HepG2 (cell line): ENCODE data around the gene PPP1R9B. TPM values are rescaled to one million over a fixed set of nuclear protein-coding genes. Genes with fewer than 3 reads are reported as not detected.

ENCODE experiments used
- ATAC-seq: fragments of 200-7000 bp; cut with Tn5 transposase; 3 replicates; pipeline ENCODE4 v1.9.1; 2020; ENCODE audit warnings: mild to moderate bottlenecking, moderate library complexity
- BruUV-seq: library from RNA; stranded (reverse); fragments of 400-500 nt; replicated peaks from 2 replicates; lab custom pipeline; 2021; lab: Mats Ljungman, UMichigan
- CTCF ChIA-PET: fragments of 300-600 bp; formaldehyde crosslinking; extraction: SDS; loops from one replicate; lab custom pipeline; 2021; ENCODE audit warnings: low total read pairs, inconsistent platforms, low intra/inter-chr PET ratio; lab: Yijun Ruan, JAX
- POLR2A ChIA-PET: fragments of 350-600 bp; sonication (Branson Sonifier 250); formaldehyde crosslinking; loops from one replicate; lab custom pipeline; 2020; ENCODE audit warnings: antibody characterized with exemption, inconsistent platforms; lab: Yijun Ruan, JAX
- DNase-seq: peaks from one replicate; pipeline ENCODE4 v3.0.0-alpha.2; 2015; ENCODE audit warnings: low spot score
- FAIRE-seq: peaks from 3 replicates; lab custom pipeline; 2011; peaks lifted over from hg19 to GRCh38; lab: Jason Lieb, UNC
- H2AFZ ChIP-seq: one replicate; pipeline ENCODE4 v1.6.1; 2011; ENCODE audit warnings: low read length, inconsistent platforms
- H3K27ac ChIP-seq: fragments of 300-600 bp; 3 replicates; pipeline ENCODE4 v1.8.0; 2011; ENCODE audit warnings: mixed run types, mild to moderate bottlenecking, mixed read lengths, low read length, inconsistent platforms; ENCODE audit not compliant: insufficient read depth; ENCODE audit errors: extremely low read length
- H3K27me3 ChIP-seq, 2 experiments: fragments of 200-600 bp in 1 of 2; 2 replicates in 1 of 2; 3 replicates in 1 of 2; pipeline versions ENCODE4 v1.6.0 to v1.8.0; 2011; ENCODE audit warnings: low read length in 2 of 2, mild to moderate bottlenecking in 2 of 2, moderate library complexity in 2 of 2, inconsistent platforms in 1 of 2; ENCODE audit not compliant: insufficient read depth in 2 of 2, control insufficient read depth in 1 of 2
- H3K36me3 ChIP-seq, 2 experiments: fragments of 200-600 bp in 1 of 2; replicated peaks in 1 of 2; 2 replicates in 1 of 2; 3 replicates in 1 of 2; pipeline versions ENCODE4 v1.5.1 to v1.8.0; 2011; ENCODE audit warnings: low read length in 2 of 2, inconsistent platforms in 1 of 2; ENCODE audit not compliant: insufficient read depth in 2 of 2, control insufficient read depth in 1 of 2
- H3K4me1 ChIP-seq: 2 replicates; pipeline ENCODE4 v1.5.1; 2012; ENCODE audit warnings: low read length, inconsistent platforms; ENCODE audit not compliant: insufficient read depth
- H3K4me2 ChIP-seq: 2 replicates; pipeline ENCODE4 v1.6.0; 2011; ENCODE audit warnings: low read depth, low read length, inconsistent platforms
- H3K4me3 ChIP-seq, 3 experiments: fragments of 200-600 bp in 1 of 3; sonication (generic), shearing (Covaris generic) in 1 of 3; replicated peaks in 1 of 3; 2 replicates each; pipeline ENCODE4 v1.5.1; 2011 to 2016; ENCODE audit warnings: low read length in 3 of 3, inconsistent platforms in 2 of 3, low read depth in 2 of 3, mild to moderate bottlenecking in 2 of 3, control low read depth in 1 of 3, mixed read lengths in 1 of 3; ENCODE audit not compliant: insufficient read depth in 1 of 3
- H3K79me2 ChIP-seq: one replicate; pipeline ENCODE4 v1.6.1; 2011; ENCODE audit warnings: low read length, inconsistent platforms; ENCODE audit not compliant: insufficient read depth
- H3K9ac ChIP-seq: 2 replicates; pipeline ENCODE4 v1.6.0; 2011; ENCODE audit warnings: mild to moderate bottlenecking, low read depth, low read length, inconsistent platforms; ENCODE audit not compliant: insufficient read depth
- H3K9me3 ChIP-seq: 2 replicates; pipeline ENCODE4 v1.5.1; 2012; ENCODE audit warnings: mild to moderate bottlenecking, low read length
- H4K20me1 ChIP-seq: 2 replicates; pipeline ENCODE4 v1.6.0; 2011; ENCODE audit warnings: inconsistent platforms, mild to moderate bottlenecking, low read length, moderate library complexity; ENCODE audit not compliant: insufficient read depth
- ATF4 ChIP-seq, 2 experiments: fragments of 450-650 bp in 1 of 2; sonication (generic) in 1 of 2; formaldehyde crosslinking; IDR thresholded peaks; 2 replicates each; pipeline versions ENCODE4 v1.5.0 to v1.8.0; 2020 to 2022; ENCODE audit warnings: mild to moderate bottlenecking in 1 of 2, missing genetic modification reagents in 1 of 2
- DDIT3 ChIP-seq: sonication (generic); formaldehyde crosslinking; IDR thresholded peaks from 2 replicates; pipeline ENCODE4 v1.4.0; 2020; ENCODE audit warnings: mild to moderate bottlenecking, missing genetic modification reagents
- HIVEP1 ChIP-seq: sonication (generic); formaldehyde crosslinking; IDR thresholded peaks from 2 replicates; pipeline ENCODE4 v1.4.0; 2020; ENCODE audit warnings: mild to moderate bottlenecking, missing genetic modification reagents
- HMGXB4 ChIP-seq, 2 experiments: sonication (generic) in 1 of 2; formaldehyde crosslinking in 1 of 2; IDR thresholded peaks; 2 replicates each; pipeline versions ENCODE4 v1.4.0 to v1.6.1; 2018 to 2020; ENCODE audit warnings: missing genetic modification reagents in 2 of 2, borderline replicate concordance in 1 of 2, low read depth in 1 of 2, mild to moderate bottlenecking in 1 of 2, missing biosample characterization in 1 of 2
- MNT ChIP-seq: fragments of 450-650 bp; IDR thresholded peaks from 2 replicates; pipeline ENCODE4 v1.6.1; 2016
- NFIC ChIP-seq: IDR thresholded peaks from 2 replicates; pipeline ENCODE4 v1.6.1; 2012; ENCODE audit warnings: mild to moderate bottlenecking, low read length, inconsistent platforms
- NR2C2 ChIP-seq: sonication (generic); formaldehyde crosslinking; IDR thresholded peaks from 2 replicates; pipeline ENCODE4 v1.4.0; 2020; ENCODE audit warnings: missing genetic modification reagents, mild to moderate bottlenecking, moderate library complexity, borderline replicate concordance
- ZBTB33 ChIP-seq: sonication (generic); formaldehyde crosslinking; IDR thresholded peaks from 2 replicates; pipeline ENCODE4 v1.4.0; 2020; ENCODE audit warnings: missing genetic modification reagents
- ZBTB38 ChIP-seq: sonication (generic); formaldehyde crosslinking; IDR thresholded peaks from 2 replicates; pipeline ENCODE4 v1.5.1; 2020; ENCODE audit warnings: mild to moderate bottlenecking, missing genetic modification reagents
- ZKSCAN1 ChIP-seq: fragments of 150-350 bp; IDR thresholded peaks from 2 replicates; pipeline ENCODE4 v1.6.1; 2014; ENCODE audit warnings: low read length
- ZNF609 ChIP-seq: sonication (generic); formaldehyde crosslinking; IDR thresholded peaks from 2 replicates; pipeline ENCODE4 v1.4.0; 2020; ENCODE audit warnings: mild to moderate bottlenecking, missing genetic modification reagents, borderline replicate concordance
- WGBS: methylation state at CpG from one replicate; pipeline ENCODE4 v1.1.6; 2017; ENCODE audit warnings: low lambda C conversion rate; 5-methylcytosine and 5-hydroxymethylcytosine counted together
- in situ Hi-C: cut with HindIII; loops from 2 replicates; pipeline ENCODE4 v1.10.0; 2017; ENCODE audit warnings: low pct_unique_long_range_greater_than_20kb; ENCODE audit not compliant: extremely low pct_ligation_motif_present
- intact Hi-C: fragments of 100-400 bp; cut with micrococcal nuclease; formaldehyde crosslinking; loops from one replicate; pipeline ENCODE4 v1.10.0; 2022; ENCODE audit not compliant: unreplicated experiment
- polyA plus RNA-seq, 8 experiments: library from polyadenylated mRNA; depleted of rRNA in 3 of 8; stranded (reverse) in 7 of 8; unstranded in 1 of 8; fragments of >200 nt; fragmentation: Illumina TruSeq in 4 of 8; extraction: Trizol in 4 of 8; gene quantifications; 2 replicates each; pipeline versions ENCODE4 v1.2.1 to v1.2.3, GENCODE V29; 2011 to 2016; ENCODE audit warnings: low read depth in 4 of 8, missing spikeins in 1 of 8, mixed read lengths in 1 of 8; ENCODE audit not compliant: insufficient read depth in 1 of 8
- total RNA-seq, 5 experiments: library from RNA; depleted of rRNA; stranded (reverse); fragments of >200 nt; fragmentation: Illumina TruSeq; extraction: Trizol; gene quantifications; 2 replicates each; pipeline ENCODE4 v1.2.3, GENCODE V29; 2016; ENCODE audit warnings: low read depth in 1 of 5

The PPP1R9B gene
- total and polyA plus RNA-seq, 2 of the 13 experiments (the other 11 are each of a cell fraction or from before 2014, with no cell fraction given): 9.4 to 15.8 TPM

- ATAC-seq (no peak), DNase-seq (no peak), FAIRE-seq (no peak)
- intact Hi-C loops (no loop called here), in situ Hi-C loops (no loop called here)
- H3K27ac ChIP-seq: no peak overlapping the region
- H3K4me1 ChIP-seq: peaks cover 24% of the 10 kb centered on the region
- BruUV-seq: no TSS peak
- no peaks in the 10 kb centered on the region for H3K9me3 ChIP-seq
- H3K27me3 ChIP-seq: peaks cover 11 to 50% of the 10 kb centered on the region in 2 experiments; a peak in 3 of 5 replicates
- H3K4me3 ChIP-seq: no peak overlapping the region
- WGBS: 22% methylated on average over 5 of the region's 13 CpGs
- H3K79me2 ChIP-seq: no peaks in the 10 kb centered on the region
- H3K9ac ChIP-seq: no peak overlapping the region
- H3K4me2 ChIP-seq: no peak overlapping the region
- ChIA-PET POLR2A (no interaction called here), CTCF (interaction anchor here (0.7 to 4.0 kb wide), 4 partner anchors 10 to 102 kb away, joined by 3 to 36 read pairs (median 11); no protein-coding TSS in a partner anchor)
- H3K36me3 ChIP-seq: no peaks in the 10 kb centered on the region
- no peaks in the 10 kb centered on the region for H4K20me1 ChIP-seq
- no peak overlapping the region for H2AFZ ChIP-seq
- TF ChIP-seq HIVEP1: no peak
- no peak for TF ChIP-seq MNT
- no peak for TF ChIP-seq HMGXB4 (CRISPR knock-in tag; IDR thresholded peaks at IDR 0.05; ENCODE audit: borderline replicate concordance in 1 of 2, low read depth in 1 of 2)
- TF ChIP-seq NFIC: no peak
- TF ChIP-seq ZNF609 (CRISPR knock-in tag): no peak
- TF ChIP-seq ZBTB38: no peak
- TF ChIP-seq ZKSCAN1: no peak
- TF ChIP-seq ZBTB33: no peak
- TF ChIP-seq DDIT3: no peak
- TF ChIP-seq NR2C2 (CRISPR knock-in tag): no peak
- TF ChIP-seq ATF4 (CRISPR knock-in tag; IDR thresholded peaks at IDR 0.05): no peak
These were observed 17.8 kb upstream of the PPP1R9B start for GRCh38 chr17:50168319-50168718.
